ENCODE measurements around the gene HOXA6. TPM values are rescaled to one million over a fixed set of nuclear protein-coding genes. Genes with fewer than 3 reads are reported as not detected.

The HOXA6 gene
- total RNA-seq, 4 donors from 2014 or later = 0.66 to 0.92 TPM; not detected in 2

- Histone ChIP-seq H3K27me3 (peaks cover 0 to 59% (median 13%) of the 10 kb centered on the region in 4 donors), H3K27ac (replicated peaks in 1 of 4) (no peak overlapping the region), H3K4me1 (peaks cover 28 to 38% (median 32%) of the 10 kb centered on the region in 4 donors), H3K36me3 (no peaks in the 10 kb centered on the region), H3K9me3 (no peaks in the 10 kb centered on the region), H3K4me3 (no peak overlapping the region)
- WGBS = 77% methylated on average over 11 of the region's 11 CpGs
- intact Hi-C loops (cut with DNase I) = loop anchor here (10.0 kb wide), 2 partner anchors 121 to 941 kb away; partner anchors contain the start of genes CBX3 and HNRNPA2B1
- no peak for DNase-seq (ENCODE audit: extremely low spot score)
- no peak for TF ChIP-seq CTCF (IDR thresholded peaks at IDR 0.05)
- no peak for TF ChIP-seq EP300 (IDR thresholded peaks at IDR 0.05)
- TF ChIP-seq POLR2A (IDR thresholded peaks at IDR 0.05; ENCODE audit: low read depth) = no peak
- no peak for TF ChIP-seq POLR2AphosphoS5 (IDR thresholded peaks at IDR 0.05)
These were observed 1.6 kb downstream of the HOXA6 start for GRCh38 chr7:27145914-27146412.

- Histone ChIP-seq H3K9me3 (no peaks in the 10 kb centered on the region), H3K27me3 (peaks cover 0 to 55% (median 13%) of the 10 kb centered on the region in 4 donors), H3K4me3 (peak overlapping the region in 1 of 4 donors; percentile 95), H3K27ac (replicated peaks in 1 of 4) (no peak overlapping the region), H3K36me3 (no peaks in the 10 kb centered on the region), H3K4me1 (peaks cover 22 to 32% (median 30%) of the 10 kb centered on the region in 4 donors)
- DNase-seq (ENCODE audit: extremely low spot score) = no peak
- intact Hi-C loops (cut with DNase I) = loop anchor here (10.0 kb wide), 2 partner anchors 121 to 941 kb away; partner anchors contain the start of genes CBX3 and HNRNPA2B1
- TF ChIP-seq EP300 (IDR thresholded peaks at IDR 0.05) (no peak), POLR2AphosphoS5 (IDR thresholded peaks at IDR 0.05) (no peak)
- WGBS = 84% methylated on average over 43 of the region's 47 CpGs
These were observed 2.2 kb downstream of the HOXA6 start for GRCh38 chr7:27145165-27145913.

- 56% methylated on average over 30 of the region's 31 CpGs for WGBS
- intact Hi-C loops (cut with DNase I) = loop anchor here (10.0 kb wide), 2 partner anchors 120 to 940 kb away; partner anchors contain the start of genes CBX3 and HNRNPA2B1
- Histone ChIP-seq H3K9me3 (no peaks in the 10 kb centered on the region), H3K36me3 (no peaks in the 10 kb centered on the region), H3K4me1 (peaks cover 21 to 32% (median 31%) of the 10 kb centered on the region in 4 donors), H3K27ac (replicated peaks in 1 of 4) (no peak overlapping the region), H3K4me3 (peak overlapping the region; percentile 83 to 96 (median 90)), H3K27me3 (peaks cover 0 to 51% (median 13%) of the 10 kb centered on the region in 4 donors)
- no peak for TF ChIP-seq POLR2A (IDR thresholded peaks at IDR 0.05; ENCODE audit: low read depth)
- TF ChIP-seq CTCF (IDR thresholded peaks at IDR 0.05) = no peak
- no peak for TF ChIP-seq POLR2AphosphoS5 (IDR thresholded peaks at IDR 0.05)
- DNase-seq (ENCODE audit: extremely low spot score) = no peak
These were observed 2.8 kb downstream of the HOXA6 start for GRCh38 chr7:27144781-27145164.

GRCh38 chr7:27143950-27144780 lies 3.4 kb downstream of the HOXA6 start:
- Histone ChIP-seq H3K9me3 (no peaks in the 10 kb centered on the region), H3K36me3 (no peaks in the 10 kb centered on the region), H3K27ac (replicated peaks in 1 of 4) (peak overlapping the region in 3 of 4 donors; percentile 24 to 99 (median 96)), H3K4me1 (peaks cover 21 to 37% (median 33%) of the 10 kb centered on the region in 4 donors), H3K4me3 (peak overlapping the region; percentile 83 to 96 (median 90)), H3K27me3 (peaks cover 0 to 50% (median 13%) of the 10 kb centered on the region in 4 donors)
- WGBS = 43% methylated on average over 36 of the region's 40 CpGs
- DNase-seq (ENCODE audit: extremely low spot score) = no peak
- no peak for TF ChIP-seq POLR2A (IDR thresholded peaks at IDR 0.05; ENCODE audit: low read depth)
- TF ChIP-seq CTCF (IDR thresholded peaks at IDR 0.05) = no peak
- no peak for TF ChIP-seq EP300 (IDR thresholded peaks at IDR 0.05)
- TF ChIP-seq POLR2AphosphoS5 (IDR thresholded peaks at IDR 0.05) = no peak
- intact Hi-C loops (cut with DNase I) = loop anchor here (2.0 to 10.0 kb wide), 4 partner anchors 45 to 939 kb away; partner anchors contain the start of genes CBX3 and HNRNPA2B1

Measured in esophagus muscularis mucosa (tissue), 4 donors.